ENCODE results near the gene STOML2.

DNA sequence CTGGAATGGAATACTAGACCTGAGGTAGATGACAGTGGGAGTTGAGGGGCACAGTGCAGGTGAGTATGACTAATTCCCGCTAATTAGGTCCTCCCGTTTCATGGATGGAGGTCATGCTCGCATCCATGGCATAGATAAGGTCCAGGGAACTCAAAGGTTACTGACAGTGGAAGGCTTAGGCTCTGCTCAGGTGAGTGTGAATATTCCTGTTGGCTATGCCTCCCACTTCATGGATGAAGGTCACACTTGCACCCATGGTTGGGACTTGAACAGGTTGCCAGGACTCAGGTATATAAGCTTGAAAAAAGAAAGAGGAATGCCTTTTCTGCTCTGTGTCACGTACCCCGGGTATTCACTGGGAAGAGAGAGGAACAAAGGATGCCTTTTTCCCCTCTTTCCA lies 39.1 kb upstream of the STOML2 start:
- TF ChIP-seq, protein P1, sequence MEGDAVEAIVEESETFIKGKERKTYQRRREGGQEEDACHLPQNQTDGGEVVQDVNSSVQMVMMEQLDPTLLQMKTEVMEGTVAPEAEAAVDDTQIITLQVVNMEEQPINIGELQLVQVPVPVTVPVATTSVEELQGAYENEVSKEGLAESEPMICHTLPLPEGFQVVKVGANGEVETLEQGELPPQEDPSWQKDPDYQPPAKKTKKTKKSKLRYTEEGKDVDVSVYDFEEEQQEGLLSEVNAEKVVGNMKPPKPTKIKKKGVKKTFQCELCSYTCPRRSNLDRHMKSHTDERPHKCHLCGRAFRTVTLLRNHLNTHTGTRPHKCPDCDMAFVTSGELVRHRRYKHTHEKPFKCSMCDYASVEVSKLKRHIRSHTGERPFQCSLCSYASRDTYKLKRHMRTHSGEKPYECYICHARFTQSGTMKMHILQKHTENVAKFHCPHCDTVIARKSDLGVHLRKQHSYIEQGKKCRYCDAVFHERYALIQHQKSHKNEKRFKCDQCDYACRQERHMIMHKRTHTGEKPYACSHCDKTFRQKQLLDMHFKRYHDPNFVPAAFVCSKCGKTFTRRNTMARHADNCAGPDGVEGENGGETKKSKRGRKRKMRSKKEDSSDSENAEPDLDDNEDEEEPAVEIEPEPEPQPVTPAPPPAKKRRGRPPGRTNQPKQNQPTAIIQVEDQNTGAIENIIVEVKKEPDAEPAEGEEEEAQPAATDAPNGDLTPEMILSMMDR (IDR thresholded peaks at IDR 0.05) = no peak
- TF ChIP-seq POLR2A (IDR thresholded peaks at IDR 0.05) = no peak
- no peak for TF ChIP-seq EP300 (IDR thresholded peaks at IDR 0.05)
